SK-N-SH treated with all-trans-retinoic acid at 6 μM for 48 hours (cell line): ENCODE results near the gene WNT3.
"Not testable (repeated sequence)": the region's sequence is repeated elsewhere in the genome, so short reads cannot be mapped to it uniquely, and the experiment has no call there.

ENCODE experiments used
- ARNTL ChIP-seq: fragments of 450-650 bp; formaldehyde crosslinking; IDR thresholded peaks from 2 replicates; pipeline ENCODE4 v1.5.0; 2020; ENCODE audit warnings: low read depth, mild to moderate bottlenecking, moderate library complexity, borderline replicate concordance
- CSDC2 ChIP-seq: fragments of 250-450 bp; sonication (Bioruptor Pico); IDR thresholded peaks from 2 replicates; pipeline ENCODE4 v1.5.0; 2020; ENCODE audit warnings: mild to moderate bottlenecking, moderate library complexity
- ESRRG ChIP-seq: fragments of 250-450 bp; sonication (Bioruptor Pico); IDR thresholded peaks from 2 replicates; pipeline ENCODE4 v1.6.1; 2021; ENCODE audit warnings: mild to moderate bottlenecking
- OSR1 ChIP-seq: fragments of 250-450 bp; sonication (Bioruptor Pico); IDR thresholded peaks from 2 replicates; pipeline ENCODE4 v1.8.0; 2022; ENCODE audit warnings: moderate library complexity, mild to moderate bottlenecking, inconsistent platforms
- ZFP3 ChIP-seq: fragments of 250-450 bp; sonication (Bioruptor Pico); IDR thresholded peaks from 2 replicates; pipeline ENCODE4 v1.5.0; 2020; ENCODE audit warnings: mild to moderate bottlenecking, moderate library complexity
- TF ChIP-seq, protein P1 (sequence below): fragments of 250-450 bp; sonication (Bioruptor Pico); IDR thresholded peaks from 2 replicates; pipeline ENCODE4 v1.5.1; 2021; ENCODE audit warnings: mild to moderate bottlenecking, moderate library complexity
- TF ChIP-seq, protein P2 (sequence below): fragments of 250-450 bp; sonication (Bioruptor Pico); IDR thresholded peaks from 2 replicates; pipeline ENCODE4 v1.8.0; 2020; ENCODE audit warnings: mild to moderate bottlenecking, moderate library complexity, borderline replicate concordance
- TF ChIP-seq, protein P3 (sequence below): fragments of 250-450 bp; sonication (Bioruptor Pico); IDR thresholded peaks from 2 replicates; pipeline ENCODE4 v1.5.1; 2020; ENCODE audit warnings: low read depth, mild to moderate bottlenecking, moderate library complexity

DNA sequence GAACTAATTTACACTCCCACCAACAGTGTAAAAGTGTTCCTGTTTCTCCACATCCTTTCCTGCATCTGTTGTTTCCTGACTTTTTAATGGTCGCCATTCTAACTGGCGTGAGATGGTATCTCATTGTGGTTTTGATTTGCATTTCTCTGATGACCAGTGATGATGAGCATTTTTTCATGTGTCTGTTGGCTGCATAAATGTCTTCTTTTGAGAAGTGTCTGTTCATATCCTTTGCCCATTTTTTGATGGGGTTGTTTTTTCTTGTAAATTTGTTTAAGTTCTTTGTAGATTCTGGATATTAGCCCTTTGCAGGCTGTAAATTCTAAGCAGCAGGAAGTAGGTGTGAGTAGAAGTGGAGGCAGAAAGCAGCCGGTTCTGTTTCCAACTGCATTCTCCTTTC is 22.1 kb upstream of the WNT3 start:
- TF ChIP-seq, protein P1, sequence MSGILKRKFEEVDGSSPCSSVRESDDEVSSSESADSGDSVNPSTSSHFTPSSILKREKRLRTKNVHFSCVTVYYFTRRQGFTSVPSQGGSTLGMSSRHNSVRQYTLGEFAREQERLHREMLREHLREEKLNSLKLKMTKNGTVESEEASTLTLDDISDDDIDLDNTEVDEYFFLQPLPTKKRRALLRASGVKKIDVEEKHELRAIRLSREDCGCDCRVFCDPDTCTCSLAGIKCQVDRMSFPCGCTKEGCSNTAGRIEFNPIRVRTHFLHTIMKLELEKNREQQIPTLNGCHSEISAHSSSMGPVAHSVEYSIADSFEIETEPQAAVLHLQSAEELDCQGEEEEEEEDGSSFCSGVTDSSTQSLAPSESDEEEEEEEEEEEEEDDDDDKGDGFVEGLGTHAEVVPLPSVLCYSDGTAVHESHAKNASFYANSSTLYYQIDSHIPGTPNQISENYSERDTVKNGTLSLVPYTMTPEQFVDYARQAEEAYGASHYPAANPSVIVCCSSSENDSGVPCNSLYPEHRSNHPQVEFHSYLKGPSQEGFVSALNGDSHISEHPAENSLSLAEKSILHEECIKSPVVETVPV (CRISPR knock-in tag), result not testable (repeated sequence)
- TF ChIP-seq, protein P2, sequence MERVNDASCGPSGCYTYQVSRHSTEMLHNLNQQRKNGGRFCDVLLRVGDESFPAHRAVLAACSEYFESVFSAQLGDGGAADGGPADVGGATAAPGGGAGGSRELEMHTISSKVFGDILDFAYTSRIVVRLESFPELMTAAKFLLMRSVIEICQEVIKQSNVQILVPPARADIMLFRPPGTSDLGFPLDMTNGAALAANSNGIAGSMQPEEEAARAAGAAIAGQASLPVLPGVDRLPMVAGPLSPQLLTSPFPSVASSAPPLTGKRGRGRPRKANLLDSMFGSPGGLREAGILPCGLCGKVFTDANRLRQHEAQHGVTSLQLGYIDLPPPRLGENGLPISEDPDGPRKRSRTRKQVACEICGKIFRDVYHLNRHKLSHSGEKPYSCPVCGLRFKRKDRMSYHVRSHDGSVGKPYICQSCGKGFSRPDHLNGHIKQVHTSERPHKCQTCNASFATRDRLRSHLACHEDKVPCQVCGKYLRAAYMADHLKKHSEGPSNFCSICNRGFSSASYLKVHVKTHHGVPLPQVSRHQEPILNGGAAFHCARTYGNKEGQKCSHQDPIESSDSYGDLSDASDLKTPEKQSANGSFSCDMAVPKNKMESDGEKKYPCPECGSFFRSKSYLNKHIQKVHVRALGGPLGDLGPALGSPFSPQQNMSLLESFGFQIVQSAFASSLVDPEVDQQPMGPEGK, result not testable (repeated sequence)
- TF ChIP-seq ZFP3 (CRISPR knock-in tag); ESRRG (CRISPR knock-in tag); ARNTL (CRISPR knock-in tag); OSR1; CSDC2 (CRISPR knock-in tag): not testable (repeated sequence)
- TF ChIP-seq, protein P3, sequence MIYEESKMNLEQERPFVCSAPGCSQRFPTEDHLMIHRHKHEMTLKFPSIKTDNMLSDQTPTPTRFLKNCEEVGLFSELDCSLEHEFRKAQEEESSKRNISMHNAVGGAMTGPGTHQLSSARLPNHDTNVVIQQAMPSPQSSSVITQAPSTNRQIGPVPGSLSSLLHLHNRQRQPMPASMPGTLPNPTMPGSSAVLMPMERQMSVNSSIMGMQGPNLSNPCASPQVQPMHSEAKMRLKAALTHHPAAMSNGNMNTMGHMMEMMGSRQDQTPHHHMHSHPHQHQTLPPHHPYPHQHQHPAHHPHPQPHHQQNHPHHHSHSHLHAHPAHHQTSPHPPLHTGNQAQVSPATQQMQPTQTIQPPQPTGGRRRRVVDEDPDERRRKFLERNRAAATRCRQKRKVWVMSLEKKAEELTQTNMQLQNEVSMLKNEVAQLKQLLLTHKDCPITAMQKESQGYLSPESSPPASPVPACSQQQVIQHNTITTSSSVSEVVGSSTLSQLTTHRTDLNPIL (CRISPR knock-in tag), result not testable (repeated sequence)
